SK-N-DZ (cell line): Measurements from ENCODE around the gene LRBA.

Experiments used
- DNase-seq: peaks from one replicate; pipeline ENCODE4 v3.0.0-alpha.2; 2015; ENCODE audit warnings: low spot score

The LRBA gene

GRCh38 chr4:150327262-150327780, 687.8 kb downstream of the LRBA start:
- DNase-seq: no peak

- no peak for DNase-seq
Observed at GRCh38 chr4:150325872-150326271, 689.2 kb downstream of the LRBA start.

DNA sequence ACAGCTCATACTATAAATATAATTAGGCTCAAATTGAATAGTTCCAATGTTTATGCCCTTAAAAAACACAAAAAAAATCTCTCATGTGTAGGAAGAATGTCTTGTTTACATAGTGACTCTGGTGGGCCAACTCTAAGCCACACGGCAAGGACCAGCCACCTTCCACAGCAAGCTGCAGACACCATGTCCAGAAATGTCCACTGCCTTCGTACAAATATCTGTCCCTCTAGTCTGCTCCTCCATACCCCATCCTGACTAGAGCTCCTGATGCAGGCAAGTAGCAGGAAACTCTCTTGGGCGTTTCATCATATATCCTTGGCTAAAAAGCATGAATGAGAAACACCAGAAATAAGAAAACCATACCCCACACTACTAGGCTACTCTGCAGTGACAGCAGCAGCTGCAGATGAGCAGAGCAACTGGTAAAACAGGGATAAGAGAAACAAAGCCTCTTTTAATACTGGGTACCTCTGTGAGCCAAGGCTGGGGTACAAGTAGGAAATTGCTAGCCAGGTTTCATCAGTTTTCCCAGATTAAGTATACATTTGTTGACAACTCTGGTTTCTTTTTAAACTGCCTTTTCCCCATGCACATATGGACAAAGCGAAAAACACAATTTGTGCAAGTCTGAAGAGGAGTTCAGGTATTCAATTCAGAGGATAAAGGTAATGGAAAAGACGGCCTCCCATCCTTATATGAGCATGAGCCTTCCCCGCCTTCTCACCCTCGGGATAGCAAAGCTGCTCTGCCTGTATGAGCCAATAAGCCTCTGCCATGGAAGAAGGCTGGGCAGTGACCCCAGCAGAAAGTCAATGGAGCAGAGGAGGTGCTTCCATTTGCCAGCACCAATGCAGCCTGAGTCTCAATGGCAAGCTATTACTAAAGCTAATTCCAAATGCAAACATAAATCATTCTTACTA, 691.4 kb downstream of the LRBA start:
- DNase-seq: no peak

DNA sequence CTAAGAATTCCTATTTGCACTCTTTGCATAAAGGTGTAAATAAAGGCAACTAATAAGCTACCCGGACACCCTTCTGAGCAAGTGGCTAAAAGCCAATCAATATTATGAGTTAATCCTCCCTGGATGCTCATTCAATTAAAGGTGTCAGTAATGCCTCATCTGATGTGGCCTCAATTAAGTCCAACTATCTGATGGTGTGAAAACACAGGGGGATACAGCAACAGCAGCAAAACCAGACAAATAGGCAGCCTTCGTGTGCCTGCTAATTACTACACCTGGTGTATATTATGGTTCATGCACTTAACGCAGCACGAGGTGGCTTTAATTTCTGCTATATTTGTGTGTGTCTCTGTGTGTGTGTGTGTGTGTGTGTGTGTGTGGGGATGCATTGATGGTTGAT, 692.4 kb downstream of the LRBA start:
- DNase-seq: no peak

- no peak for DNase-seq
Observed at GRCh38 chr4:150321113-150321512, 694.0 kb downstream of the LRBA start.

GRCh38 chr4:150318971-150319370, 696.1 kb downstream of the LRBA start:
- no peak for DNase-seq

GRCh38 chr4:150318527-150318926, 696.6 kb downstream of the LRBA start:
- no peak for DNase-seq

GRCh38 chr4:150316332-150317205, 698.5 kb downstream of the LRBA start:
- no peak for DNase-seq

DNA sequence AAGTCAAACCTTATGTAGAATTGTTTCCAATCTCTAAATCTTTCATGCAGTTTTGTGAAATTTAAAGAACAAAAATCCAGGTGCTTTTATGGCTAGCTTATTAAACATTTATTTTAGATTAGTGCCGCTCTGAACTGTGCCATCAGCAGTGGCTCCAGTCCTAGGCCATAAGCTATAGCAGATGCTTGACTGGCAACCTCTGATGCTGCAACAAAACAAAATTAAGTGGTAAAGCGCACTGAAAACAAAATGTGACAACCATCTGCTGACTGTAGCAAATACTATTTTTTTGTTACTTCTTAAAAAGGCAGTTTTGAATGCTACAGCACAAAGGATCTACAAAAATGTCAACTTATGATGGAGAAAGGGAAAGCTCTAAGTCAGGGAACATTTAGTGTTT, 699.4 kb downstream of the LRBA start:
- no peak for DNase-seq

DNA sequence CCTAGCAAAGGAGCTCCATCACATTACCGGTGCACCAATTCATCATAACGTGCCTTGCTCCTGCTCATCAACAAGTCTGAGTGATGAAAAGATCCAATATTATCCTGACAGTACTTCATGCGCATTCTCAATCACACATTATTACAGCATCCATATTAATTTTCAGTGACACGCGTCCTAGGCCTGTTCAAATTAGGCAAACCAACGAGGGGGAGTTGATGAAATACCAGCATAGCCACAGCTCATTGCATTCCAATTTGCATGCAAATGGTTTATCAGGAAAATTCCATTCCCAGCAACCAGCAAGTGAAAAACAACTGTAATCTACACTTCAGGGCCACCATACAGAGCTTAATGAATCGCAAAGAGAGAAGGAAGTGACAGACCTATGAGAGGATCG, 699.9 kb downstream of the LRBA start:
- DNase-seq: no peak

- no peak for DNase-seq
Observed at GRCh38 chr4:150314031-150314430, 701.1 kb downstream of the LRBA start.

GRCh38 chr4:150310159-150310895, 704.8 kb downstream of the LRBA start:
- DNase-seq: no peak

- no peak for DNase-seq
Observed at GRCh38 chr4:150308824-150309472, 706.1 kb downstream of the LRBA start.

- DNase-seq: no peak
Observed at GRCh38 chr4:150306719-150307118, 708.4 kb downstream of the LRBA start.

GRCh38 chr4:150305995-150306394, 709.1 kb downstream of the LRBA start:
- peak; percentile 15 for DNase-seq

GRCh38 chr4:150302553-150302952, 712.5 kb downstream of the LRBA start:
- DNase-seq: no peak

GRCh38 chr4:150299816-150300215, 715.3 kb downstream of the LRBA start:
- no peak for DNase-seq

DNA sequence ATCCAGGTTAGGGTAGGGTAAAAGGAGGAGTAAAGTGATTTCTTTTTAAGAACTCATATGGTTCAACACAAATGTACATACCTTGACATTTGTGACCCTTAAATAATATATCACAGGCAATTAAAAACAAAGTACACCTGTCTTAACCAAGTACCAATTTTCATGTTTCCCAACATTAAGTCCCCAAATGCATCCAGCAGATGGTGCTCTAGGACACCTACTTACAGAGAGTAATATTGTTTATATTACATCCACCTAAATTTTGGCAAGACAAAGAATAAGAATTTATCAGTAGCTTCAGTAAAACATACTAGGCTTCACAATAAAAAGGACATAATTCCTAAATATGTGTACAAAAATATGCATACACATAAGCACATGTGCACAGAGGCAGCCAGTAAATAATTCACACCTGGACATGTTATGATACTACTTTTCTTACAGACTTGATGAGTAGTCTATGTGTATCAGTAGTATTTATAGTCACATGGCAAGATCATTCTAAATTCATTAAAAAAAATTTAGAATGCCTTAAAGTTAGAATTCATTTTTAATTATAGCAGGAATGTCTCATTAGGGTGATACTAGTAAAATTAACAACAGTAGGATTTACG, 717.1 kb downstream of the LRBA start:
- peak; percentile 63 for DNase-seq

DNA sequence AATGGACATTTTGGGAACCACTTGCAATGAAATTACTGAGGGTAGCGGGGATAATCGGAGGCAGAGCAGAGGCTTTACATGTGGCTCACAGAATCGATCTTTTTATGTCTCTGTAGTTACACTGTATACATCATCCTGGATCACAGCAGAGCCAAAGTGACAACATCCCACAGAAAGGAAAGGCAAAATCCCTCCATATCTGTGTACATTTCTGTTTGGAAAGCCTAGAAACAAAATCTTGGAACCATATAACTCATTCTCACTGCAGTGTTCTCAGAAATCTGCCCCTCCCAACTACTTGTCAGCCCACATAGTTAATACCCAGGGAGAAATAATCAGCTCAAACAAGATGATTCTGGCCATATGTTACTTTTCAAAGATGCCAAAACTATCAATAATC, 725.2 kb downstream of the LRBA start:
- no peak for DNase-seq

DNA sequence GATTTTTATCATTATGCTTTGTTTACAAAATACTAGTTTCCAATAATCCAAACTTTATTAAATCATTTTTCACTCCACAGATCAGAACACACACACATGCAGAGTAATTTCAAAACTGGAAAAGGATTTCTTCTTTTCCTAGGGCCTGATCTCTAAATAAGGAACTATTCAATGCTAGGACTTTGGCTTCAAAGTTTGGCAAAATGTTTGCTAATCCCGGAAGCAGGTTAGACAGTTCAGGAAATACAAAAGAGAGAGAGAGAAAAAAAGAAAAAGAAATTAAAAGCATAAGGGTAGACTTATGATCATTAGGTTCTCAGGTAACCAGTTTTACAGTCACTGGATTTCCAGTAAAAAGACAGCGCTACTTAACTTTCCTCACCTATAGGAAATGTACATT, 725.9 kb downstream of the LRBA start:
- no peak for DNase-seq

DNA sequence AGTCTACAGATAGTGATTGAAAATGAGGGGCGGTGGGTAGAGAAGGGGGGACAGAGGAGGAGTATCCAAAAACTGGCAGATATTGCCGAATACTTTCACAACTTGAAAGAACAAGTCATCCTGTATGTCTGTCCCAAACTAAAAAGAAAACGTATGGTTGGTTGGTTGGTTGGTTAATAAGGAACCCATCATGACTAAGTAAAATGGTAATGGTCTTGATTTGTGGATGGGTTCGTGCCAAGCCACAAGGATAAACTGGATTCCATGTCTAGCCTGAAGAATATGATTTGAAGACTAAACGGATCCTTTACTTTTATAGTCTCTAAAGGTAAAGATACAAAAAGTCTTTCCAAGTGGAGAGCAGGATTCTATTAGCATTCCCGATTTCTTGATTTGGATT, 728.4 kb downstream of the LRBA start:
- no peak for DNase-seq
